NT2/D1 (cell line): ENCODE measurements around the gene FASTK.
A peak's percentile ranks its signal among the peaks of the same experiment; 100 is the strongest.

Source experiments
- DNase-seq: peaks from one replicate; pipeline ENCODE4 v3.0.0-alpha.2; 2011; ENCODE audit warnings: low read depth, low spot score
- H3K27me3 ChIP-seq: 2 replicates; pipeline ENCODE4 v1.6.0; 2011; ENCODE audit warnings: mild to moderate bottlenecking; ENCODE audit not compliant: insufficient read length, insufficient read depth
- H3K36me3 ChIP-seq: 2 replicates; pipeline ENCODE4 v1.6.1; 2011; ENCODE audit warnings: mild to moderate bottlenecking, low read length, mixed read lengths; ENCODE audit not compliant: insufficient read depth, insufficient read length
- H3K4me1 ChIP-seq: 2 replicates; pipeline ENCODE4 v1.5.1; 2011; ENCODE audit not compliant: insufficient read depth, insufficient read length
- H3K4me3 ChIP-seq: 2 replicates; pipeline ENCODE4 v1.5.1; 2011; ENCODE audit warnings: low read depth; ENCODE audit not compliant: insufficient read length
- H3K9ac ChIP-seq: 2 replicates; pipeline ENCODE4 v1.6.0; 2011; ENCODE audit warnings: low read depth; ENCODE audit not compliant: insufficient read length
- H3K9me3 ChIP-seq: 2 replicates; pipeline ENCODE4 v1.5.1; 2011; ENCODE audit warnings: mild to moderate bottlenecking, low read length; ENCODE audit not compliant: insufficient read depth
- SUZ12 ChIP-seq: IDR thresholded peaks from 2 replicates; pipeline ENCODE4 v1.6.1; 2011; ENCODE audit not compliant: insufficient read length, insufficient read depth; ENCODE audit errors: extremely low read depth
- YY1 ChIP-seq: IDR thresholded peaks from 2 replicates; pipeline ENCODE4 v1.6.1; 2011; ENCODE audit not compliant: insufficient read length, insufficient read depth
- ZNF274 ChIP-seq: IDR thresholded peaks from 2 replicates; pipeline ENCODE4 v1.6.1; 2011; ENCODE audit warnings: mild to moderate bottlenecking, low read depth, low read length

The FASTK gene

DNA sequence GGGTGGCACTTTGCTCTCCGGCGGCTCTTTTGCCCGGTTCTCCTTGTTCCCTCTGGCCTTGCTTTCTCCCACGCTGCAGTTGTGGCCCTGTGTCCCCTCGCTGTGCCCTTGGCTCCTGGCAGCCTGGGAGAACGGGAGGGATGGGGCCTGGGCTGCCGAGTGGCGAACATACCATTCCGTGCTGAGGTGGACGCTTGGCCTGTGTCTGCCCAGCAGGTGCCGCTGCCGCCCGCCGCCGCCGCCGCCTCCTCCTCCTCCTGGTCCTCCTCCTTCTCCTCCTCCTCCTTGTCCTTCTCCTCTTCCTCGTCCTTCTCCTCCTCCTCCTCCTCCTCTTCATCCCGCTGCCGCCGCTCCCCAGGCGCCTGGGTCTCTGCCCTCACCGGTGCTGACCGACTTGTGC lies 41.7 kb upstream of the FASTK start:
- Histone ChIP-seq H3K27me3 (no peaks in the 10 kb centered on the region), H3K4me3 (no peak overlapping the region), H3K9me3 (peaks cover 18% of the 10 kb centered on the region; the same call in 1 of the 2 replicates), H3K36me3 (peaks cover 86% of the 10 kb centered on the region), H3K4me1 (peaks cover 16% of the 10 kb centered on the region), H3K9ac (no peak overlapping the region)
- no peak for DNase-seq
- TF ChIP-seq YY1 (no peak), SUZ12 (no peak), ZNF274 (no peak)

DNA sequence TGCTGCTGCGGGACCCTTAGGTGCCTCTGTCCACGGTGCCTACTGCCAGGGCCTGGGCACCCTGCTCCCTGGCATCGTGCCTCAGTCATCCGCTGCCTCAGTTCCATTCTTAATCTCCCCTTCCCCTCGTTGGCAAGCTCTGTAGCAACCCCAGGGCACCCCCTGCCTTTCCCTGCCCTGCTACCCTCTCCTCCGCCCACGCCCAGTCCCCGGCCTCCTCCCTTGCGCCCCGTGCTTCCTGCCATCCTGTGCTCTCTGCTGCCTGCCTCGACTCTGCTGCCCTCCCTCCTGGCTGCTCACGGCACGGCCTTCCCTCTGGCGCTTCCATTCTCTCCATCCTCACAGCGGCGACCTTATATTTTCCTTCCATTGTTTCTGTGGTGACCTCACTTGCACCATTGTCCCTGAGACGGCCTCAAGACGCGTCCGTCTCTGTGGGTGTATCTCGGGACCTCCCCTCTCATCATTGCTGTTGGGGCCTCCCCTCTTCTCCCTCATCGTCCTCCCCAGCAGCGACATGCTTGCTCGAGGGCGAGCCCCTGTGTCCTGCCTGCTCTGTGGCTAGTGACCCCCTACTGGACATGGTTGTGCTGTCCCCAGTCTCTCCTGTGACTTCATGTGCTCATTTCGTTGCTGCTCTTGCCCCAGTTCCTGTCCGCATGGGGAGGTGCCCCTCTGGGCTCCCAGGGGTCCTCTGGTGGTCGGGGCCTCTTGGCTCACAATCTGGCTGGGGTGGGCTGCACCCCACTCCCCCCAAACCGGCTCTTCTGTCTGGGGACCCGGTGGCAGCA lies 41.0 kb upstream of the FASTK start:
- H3K36me3 ChIP-seq: peaks cover 86% of the 10 kb centered on the region
- TF ChIP-seq YY1 (no peak), ZNF274 (no peak), SUZ12 (no peak)

DNA sequence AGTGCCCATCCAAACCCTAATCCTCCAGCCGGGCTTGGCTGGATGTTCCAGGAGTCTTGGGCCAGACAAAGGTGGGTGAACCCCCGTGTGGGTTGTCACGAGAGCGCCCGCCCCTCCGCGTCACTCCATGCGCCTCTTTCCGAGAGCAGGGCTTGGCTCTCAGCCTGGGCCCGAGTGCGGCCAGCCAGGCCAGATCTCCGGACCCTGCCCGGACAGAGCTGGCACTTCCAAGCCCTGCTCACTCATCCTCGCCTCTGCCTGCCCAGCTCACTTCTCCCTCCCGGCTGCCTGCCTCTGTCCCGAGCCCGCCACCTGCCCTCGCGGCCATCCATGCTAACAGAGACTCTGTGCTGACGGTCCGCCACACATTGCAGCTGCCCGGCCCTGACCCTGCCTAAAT lies 40.3 kb upstream of the FASTK start:
- TF ChIP-seq SUZ12 (no peak), ZNF274 (no peak), YY1 (no peak)
- H3K27me3 ChIP-seq: no peaks in the 10 kb centered on the region
- H3K4me3 ChIP-seq: no peak overlapping the region
- DNase-seq: no peak
- H3K9me3 ChIP-seq: peaks cover 18% of the 10 kb centered on the region; the same call in 1 of the 2 replicates
- no peak overlapping the region for H3K9ac ChIP-seq
- peaks cover 87% of the 10 kb centered on the region for H3K36me3 ChIP-seq
- peaks cover 15% of the 10 kb centered on the region for H3K4me1 ChIP-seq

More for the DNA sequence above, 41.0 kb upstream of the FASTK start:
- peaks cover 18% of the 10 kb centered on the region; the same call in 1 of the 2 replicates for H3K9me3 ChIP-seq
- no peak for DNase-seq
- no peaks in the 10 kb centered on the region for H3K27me3 ChIP-seq
- H3K4me3 ChIP-seq: no peak overlapping the region
- H3K4me1 ChIP-seq: peaks cover 12% of the 10 kb centered on the region
- H3K9ac ChIP-seq: no peak overlapping the region

DNA sequence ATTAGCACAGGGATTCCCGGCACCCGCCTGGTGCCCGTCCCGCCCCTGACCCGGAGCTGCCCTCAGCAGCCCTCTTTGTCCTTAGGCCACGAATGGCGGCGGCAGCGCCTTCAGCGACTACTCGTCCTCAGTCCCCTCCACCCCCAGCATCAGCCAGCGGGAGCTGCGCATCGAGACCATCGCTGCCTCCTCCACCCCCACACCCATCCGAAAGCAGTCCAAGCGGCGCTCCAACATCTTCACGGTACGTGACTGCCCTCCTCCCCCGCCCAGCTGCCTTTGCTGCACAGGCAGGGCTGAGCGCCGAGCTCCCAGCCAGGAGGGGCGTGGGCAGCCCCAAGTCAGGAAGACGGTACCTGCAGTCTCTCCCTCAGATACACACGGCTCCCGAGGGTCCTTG lies 39.3 kb upstream of the FASTK start:
- Histone ChIP-seq H3K9ac (peak overlapping the region; percentile 42), H3K9me3 (peaks cover 18% of the 10 kb centered on the region; the same call in 1 of the 2 replicates), H3K4me1 (peaks cover 15% of the 10 kb centered on the region), H3K36me3 (peaks cover 85% of the 10 kb centered on the region), H3K27me3 (no peaks in the 10 kb centered on the region), H3K4me3 (no peak overlapping the region)
- TF ChIP-seq ZNF274 (no peak), SUZ12 (no peak), YY1 (no peak)
- no peak for DNase-seq

DNA sequence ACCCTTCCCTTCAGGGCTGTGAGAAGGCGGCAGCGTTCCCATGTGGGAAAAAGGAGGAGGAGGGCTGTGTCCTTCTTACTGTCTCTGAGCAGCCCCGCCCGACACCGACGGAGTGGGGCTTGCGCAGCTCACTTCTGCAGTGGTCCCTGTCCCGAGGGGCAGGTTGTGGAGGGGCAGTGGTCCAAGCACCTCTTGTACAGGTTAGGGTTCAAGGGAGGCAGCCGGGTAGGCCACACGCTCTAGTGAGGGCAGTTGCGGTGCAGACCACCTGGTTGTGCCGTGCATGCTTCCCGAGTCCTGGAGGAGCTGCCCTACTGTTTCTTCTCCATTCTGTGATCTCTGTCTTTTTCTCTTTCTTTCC lies 38.4 kb upstream of the FASTK start:
- Histone ChIP-seq H3K9ac (no peak overlapping the region), H3K36me3 (peaks cover 76% of the 10 kb centered on the region), H3K4me1 (peaks cover 13% of the 10 kb centered on the region), H3K27me3 (no peaks in the 10 kb centered on the region), H3K4me3 (no peak overlapping the region), H3K9me3 (peaks cover 10% of the 10 kb centered on the region; the same call in 1 of the 2 replicates)
- TF ChIP-seq YY1 (no peak), ZNF274 (no peak), SUZ12 (no peak)
- no peak for DNase-seq

DNA sequence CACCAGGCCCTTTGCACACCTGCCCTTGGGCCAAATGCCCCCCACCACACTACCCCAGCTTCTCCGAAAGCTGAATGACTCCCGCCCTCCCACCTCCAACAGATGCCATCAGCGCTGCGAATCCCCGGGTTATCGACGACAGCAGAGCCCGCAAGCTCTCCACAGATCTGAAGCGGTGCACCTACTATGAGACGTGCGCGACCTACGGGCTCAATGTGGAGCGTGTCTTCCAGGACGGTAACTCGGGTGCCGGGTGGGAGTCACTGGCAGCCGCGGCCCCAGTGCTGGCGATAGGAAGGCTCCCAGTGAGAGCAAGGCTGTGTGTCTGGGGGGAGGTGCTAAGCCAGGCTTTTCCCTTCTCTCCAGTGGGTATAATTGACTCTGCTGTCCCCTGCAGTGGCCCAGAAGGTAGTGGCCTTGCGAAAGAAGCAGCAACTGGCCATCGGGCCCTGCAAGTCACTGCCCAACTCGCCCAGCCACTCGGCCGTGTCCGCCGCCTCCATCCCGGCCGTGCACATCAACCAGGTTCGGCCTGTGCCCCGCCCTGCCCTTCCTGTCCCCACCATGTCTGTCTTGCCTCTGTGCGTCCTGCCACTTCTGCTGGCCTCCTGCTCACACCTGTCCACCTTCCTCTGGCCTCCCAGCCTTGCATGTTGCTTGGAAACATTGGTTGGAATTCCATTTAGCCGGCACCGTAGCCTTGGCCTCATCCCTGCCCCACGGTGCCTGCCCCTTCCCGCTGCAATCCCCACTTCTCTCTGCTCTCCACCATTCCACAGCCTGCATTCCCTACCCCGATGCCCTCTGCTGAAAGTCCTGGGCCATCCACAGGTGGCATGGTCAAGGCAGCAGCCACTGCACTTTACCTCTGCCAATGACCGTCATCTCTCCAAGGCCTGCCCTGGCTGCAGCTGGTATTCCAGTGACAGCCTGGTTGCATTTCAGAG lies 37.8 kb upstream of the FASTK start:
- peaks cover 69% of the 10 kb centered on the region for H3K36me3 ChIP-seq
- no peaks in the 10 kb centered on the region for H3K27me3 ChIP-seq
- peaks cover 4% of the 10 kb centered on the region; the same call in 1 of the 2 replicates for H3K9me3 ChIP-seq
- DNase-seq: no peak
- no peak for TF ChIP-seq ZNF274
- no peak for TF ChIP-seq YY1
- H3K4me1 ChIP-seq: peaks cover 13% of the 10 kb centered on the region
- H3K9ac ChIP-seq: no peak overlapping the region
- H3K4me3 ChIP-seq: no peak overlapping the region

DNA sequence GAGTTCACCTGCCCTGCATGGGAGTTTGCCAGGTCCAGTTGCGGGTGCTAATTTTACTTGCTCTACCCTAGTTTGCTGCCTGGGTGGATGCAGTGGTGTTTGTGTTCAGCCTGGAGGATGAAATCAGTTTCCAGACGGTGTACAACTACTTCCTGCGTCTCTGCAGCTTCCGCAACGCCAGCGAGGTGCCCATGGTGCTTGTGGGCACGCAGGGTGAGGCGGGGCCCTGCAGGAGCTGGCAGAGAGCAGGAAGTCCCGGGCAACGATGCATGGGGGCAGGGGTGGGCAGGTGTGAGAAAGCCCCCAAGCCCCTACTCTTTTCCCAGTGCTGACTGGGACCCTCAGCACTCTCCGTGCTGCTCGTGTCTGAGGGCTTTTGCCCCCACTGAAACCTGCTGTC lies 37.0 kb upstream of the FASTK start:
- TF ChIP-seq ZNF274 (no peak), SUZ12 (no peak)
- Histone ChIP-seq H3K4me3 (no peak overlapping the region), H3K36me3 (peaks cover 61% of the 10 kb centered on the region), H3K9ac (no peak overlapping the region), H3K4me1 (peaks cover 17% of the 10 kb centered on the region), H3K9me3 (no peaks in the 10 kb centered on the region), H3K27me3 (no peaks in the 10 kb centered on the region)
- no peak for DNase-seq
